GM23338 (cell line): ENCODE data around the gene FAM131A. TPM values are rescaled to one million over a fixed set of nuclear protein-coding genes. Genes with fewer than 3 reads are reported as not detected.

Source experiments
- ATAC-seq: fragments of 200-7000 bp; cut with Tn5 transposase; 3 replicates; pipeline ENCODE4 v1.9.1; 2020
- DNase-seq: peaks from one replicate; pipeline ENCODE4 v3.0.0-alpha.2; 2015; ENCODE audit warnings: low spot score
- H2AFZ ChIP-seq: fragments of 200-600 bp; sonication (generic); 2 replicates; pipeline ENCODE4 v1.8.0; 2016; ENCODE audit warnings: antibody characterized with exemption, mild to moderate bottlenecking, moderate library complexity
- H3F3A ChIP-seq: fragments of 200-600 bp; sonication (generic); replicated peaks from 2 replicates; pipeline ENCODE4 v1.8.0; 2017; ENCODE audit warnings: antibody characterized with exemption, mixed run types, low read depth
- H3K27ac ChIP-seq: fragments of 200-600 bp; sonication (generic); 2 replicates; pipeline ENCODE4 v1.6.1; 2016; ENCODE audit warnings: low read depth
- H3K27me3 ChIP-seq: fragments of 200-600 bp; sonication (generic); 2 replicates; pipeline ENCODE4 v1.8.0; 2016; ENCODE audit warnings: mild to moderate bottlenecking, mixed run types, moderate library complexity; ENCODE audit not compliant: insufficient read depth
- H3K36me3 ChIP-seq: fragments of 200-600 bp; sonication (generic); 2 replicates; pipeline ENCODE4 v1.8.0; 2016; ENCODE audit warnings: mild to moderate bottlenecking; ENCODE audit not compliant: insufficient read depth
- H3K4me1 ChIP-seq: fragments of 200-600 bp; sonication (generic); 2 replicates; pipeline ENCODE4 v1.8.0; 2016; ENCODE audit warnings: mild to moderate bottlenecking, moderate library complexity; ENCODE audit not compliant: insufficient read depth
- H3K4me2 ChIP-seq: fragments of 200-600 bp; sonication (generic); 2 replicates; pipeline ENCODE4 v1.7.1; 2017; ENCODE audit warnings: mixed run types
- H3K4me3 ChIP-seq: fragments of 200-600 bp; sonication (generic); 2 replicates; pipeline ENCODE4 v1.6.1; 2016; ENCODE audit warnings: mixed run types
- H3K79me2 ChIP-seq: fragments of 200-600 bp; sonication (generic); replicated peaks from 2 replicates; pipeline ENCODE4 v1.8.0; 2017; ENCODE audit warnings: mild to moderate bottlenecking; ENCODE audit not compliant: insufficient read depth
- H3K9me2 ChIP-seq: fragments of 200-600 bp; sonication (generic); 2 replicates; pipeline ENCODE4 v1.8.0; 2017; ENCODE audit not compliant: insufficient read depth
- H4K20me1 ChIP-seq: fragments of 200-600 bp; sonication (generic); replicated peaks from 2 replicates; pipeline ENCODE4 v1.8.0; 2017; ENCODE audit warnings: mild to moderate bottlenecking; ENCODE audit not compliant: insufficient read depth
- H3K27ac Mint-ChIP-seq: 2 replicates; pipeline ENCODE4 v1.8.0; 2020; ENCODE audit warnings: inconsistent platforms, mild to moderate bottlenecking, moderate library complexity, mixed read lengths
- H3K27me3 Mint-ChIP-seq: 3 replicates; pipeline ENCODE4 v1.8.0; 2022; ENCODE audit warnings: low read depth, mild to moderate bottlenecking, moderate library complexity, mixed read lengths, inconsistent platforms; ENCODE audit not compliant: insufficient read depth, poor library complexity
- H3K36me3 Mint-ChIP-seq: 3 replicates; pipeline ENCODE4 v1.8.0; 2021; ENCODE audit warnings: low read depth, mild to moderate bottlenecking, inconsistent platforms, moderate library complexity, mixed read lengths
- H3K4me1 Mint-ChIP-seq: 3 replicates; pipeline ENCODE4 v1.8.0; 2020; ENCODE audit warnings: mild to moderate bottlenecking, inconsistent platforms, mixed read lengths
- H3K4me3 Mint-ChIP-seq: 3 replicates; pipeline ENCODE4 v1.8.0; 2021; ENCODE audit warnings: moderate library complexity, mild to moderate bottlenecking, inconsistent platforms, mixed read lengths
- H3K9me3 Mint-ChIP-seq: 3 replicates; pipeline ENCODE4 v1.8.0; 2020; ENCODE audit warnings: moderate library complexity, mild to moderate bottlenecking, inconsistent platforms, mixed read lengths
- CREB1 ChIP-seq: fragments of 250-450 bp; sonication (Bioruptor Pico); IDR thresholded peaks from 2 replicates; pipeline ENCODE4 v1.5.0; 2020; ENCODE audit warnings: low read depth, mild to moderate bottlenecking, moderate library complexity
- CTCF ChIP-seq, 2 experiments: fragments of 200-600 bp in 1 of 2; sonication (generic) in 1 of 2; conservative IDR thresholded peaks; 2 replicates each; pipeline versions ENCODE4 v1.5.1 to v1.6.1; 2016 to 2017; ENCODE audit warnings: antibody characterized with exemption in 2 of 2, low read depth in 2 of 2, mild to moderate bottlenecking in 2 of 2, moderate library complexity in 1 of 2
- ETS1 ChIP-seq: IDR thresholded peaks from 2 replicates; pipeline ENCODE4 v1.6.1; 2016; ENCODE audit warnings: antibody characterized with exemption
- EZH2 ChIP-seq: fragments of 200-600 bp; sonication (generic); IDR thresholded peaks from one replicate; pipeline ENCODE4 v1.8.0; 2017; ENCODE audit warnings: antibody characterized with exemption, mild to moderate bottlenecking, low read depth; ENCODE audit not compliant: unreplicated experiment
- EZH2phosphoT487 ChIP-seq: fragments of 200-600 bp; sonication (generic); IDR thresholded peaks from one replicate; pipeline ENCODE4 v1.8.1; 2018; ENCODE audit warnings: antibody characterized with exemption; ENCODE audit not compliant: unreplicated experiment
- JUNB ChIP-seq: IDR thresholded peaks from one replicate; pipeline ENCODE4 v1.6.1; 2016; ENCODE audit warnings: antibody characterized with exemption; ENCODE audit not compliant: unreplicated experiment
- NANOG ChIP-seq: IDR thresholded peaks from 2 replicates; pipeline ENCODE4 v1.6.1; 2016; ENCODE audit warnings: antibody characterized with exemption, borderline replicate concordance
- POLR2AphosphoS5 ChIP-seq: IDR thresholded peaks from 2 replicates; pipeline ENCODE4 v1.6.1; 2016; ENCODE audit warnings: antibody characterized with exemption, low read depth
- REST ChIP-seq: IDR thresholded peaks from one replicate; pipeline ENCODE4 v1.6.1; 2018; ENCODE audit warnings: antibody characterized with exemption; ENCODE audit not compliant: unreplicated experiment
- STAT1 ChIP-seq: IDR thresholded peaks from one replicate; pipeline ENCODE4 v1.6.1; 2016; ENCODE audit warnings: antibody characterized with exemption; ENCODE audit not compliant: unreplicated experiment
- ZNF114 ChIP-seq: fragments of 250-450 bp; sonication (Bioruptor Pico); IDR thresholded peaks from 2 replicates; pipeline ENCODE4 v1.5.0; 2020; ENCODE audit warnings: mild to moderate bottlenecking, moderate library complexity
- ZNF331 ChIP-seq: fragments of 250-450 bp; sonication (Bioruptor Pico); IDR thresholded peaks from 2 replicates; pipeline ENCODE4 v1.5.0; 2020; ENCODE audit warnings: low read depth, mild to moderate bottlenecking, moderate library complexity
- ZNF462 ChIP-seq: fragments of 250-450 bp; sonication (Bioruptor Pico); IDR thresholded peaks from 2 replicates; pipeline ENCODE4 v1.5.0; 2020; ENCODE audit warnings: mild to moderate bottlenecking, moderate library complexity
- polyA plus RNA-seq: library from polyadenylated mRNA; unstranded; fragments of >200 nt; fragmentation: Nextera tagmentation; extraction: Ambion mirVana; gene quantifications from 2 replicates; pipeline ENCODE4 v1.2.1, GENCODE V29; 2016
- total RNA-seq: library from RNA; depleted of rRNA; stranded (reverse); fragments of >200 nt; shearing (Covaris generic); gene quantifications from 2 replicates; pipeline ENCODE4 v1.2.3, GENCODE V29; 2014

The FAM131A gene
- total and polyA plus RNA-seq, 2 experiments from 2014 or later: 6.7 to 31.8 TPM

- no peaks in the 10 kb centered on the region for H3K79me2 ChIP-seq
- no peak overlapping the region for H3K4me3 ChIP-seq
- no peaks in the 10 kb centered on the region for H3K9me2 ChIP-seq
- H3K27ac ChIP-seq: no peak overlapping the region
- peaks cover 7% of the 10 kb centered on the region; the same call in 1 of the 2 replicates for H3K4me1 ChIP-seq
- Mint-ChIP-seq H3K4me1 (peaks cover 19% of the 10 kb centered on the region), H3K4me3 (no peak overlapping the region), H3K9me3 (no peaks in the 10 kb centered on the region), H3K36me3 (peaks cover 19% of the 10 kb centered on the region), H3K27ac (no peak overlapping the region), H3K27me3 (peaks cover 8% of the 10 kb centered on the region)
- TF ChIP-seq CTCF (conservative IDR thresholded peaks at IDR 0.05; ENCODE audit: low read depth in 2 of 2) (no peak), EZH2 (no peak), EZH2phosphoT487 (no peak), JUNB (no peak), CREB1 (no peak), REST (no peak), NANOG (no peak), POLR2AphosphoS5 (no peak), ZNF331 (CRISPR knock-in tag) (no peak), STAT1 (no peak), ETS1 (no peak), ZNF114 (no peak), ZNF462 (CRISPR knock-in tag) (no peak)
- ATAC-seq: no peak
- no peak for DNase-seq
- no peak overlapping the region for H3K4me2 ChIP-seq
- no peaks in the 10 kb centered on the region for H3K36me3 ChIP-seq
- no peaks in the 10 kb centered on the region for H3F3A ChIP-seq
- H2AFZ ChIP-seq: no peak overlapping the region
- H3K27me3 ChIP-seq: no peaks in the 10 kb centered on the region
- peaks cover 7% of the 10 kb centered on the region; the same call in 1 of the 2 replicates for H4K20me1 ChIP-seq
Measured at GRCh38 chr3:184346480-184347190, 9.2 kb downstream of the FAM131A start.
